Heart left ventricle (tissue), 13 donors: ENCODE data around the gene OR7A5.

Source experiments
- POLR2A ChIP-seq, 2 donors: fragments of 450-650 bp; IDR thresholded peaks; one replicate each; pipeline ENCODE4 v1.6.1; 2017; ENCODE audit warnings: antibody characterized with exemption in 2 of 2, mild to moderate bottlenecking in 2 of 2, moderate library complexity in 2 of 2
- TF ChIP-seq, protein P1 (sequence below), 12 donors: fragments of 200-600 bp; sonication (generic) in 4 of 12; IDR thresholded peaks; one replicate each; pipeline versions ENCODE4 v1.5.0 to v1.8.0; 2018 to 2022; ENCODE audit warnings: antibody characterized with exemption in 12 of 12, mild to moderate bottlenecking in 5 of 12
- donor health status: ischemic (EF 13 %, LVEDD 7.1; RV severe dilation, severe dysfunction).
- donor health status: DM: no; HTN: yes; CAD: no.
- donor health status: DM: no; HTN: no; CAD: no.
- donor health status: ischemic (EF 25% LVEDD 6.9; RV normal size, moderate dysfunction).
- donor health status: ischemic (EF 25% LVEDD 5.7; RV mildly dilated, moderate dysfunction).
- donor health status: ischemic (EF 35%, LVEDD 5.7; RV mildly dilated, moderate dysfunction).
- donor health status: nonischemic (EF 11% LVEDD 7.7; RV severe dilation, severe dysfunction).
- donor health status: DM: yes; HTN: yes; CAD: no.
- donor health status: PGD.
- donor health status: ischemic (EF 29% LVEDD 5.4; RV normal size, mild dysfunction).
- donor health status: nonischemic (EF 23%, LVEDD 6.1; RV moderate dilation, normal function).

DNA sequence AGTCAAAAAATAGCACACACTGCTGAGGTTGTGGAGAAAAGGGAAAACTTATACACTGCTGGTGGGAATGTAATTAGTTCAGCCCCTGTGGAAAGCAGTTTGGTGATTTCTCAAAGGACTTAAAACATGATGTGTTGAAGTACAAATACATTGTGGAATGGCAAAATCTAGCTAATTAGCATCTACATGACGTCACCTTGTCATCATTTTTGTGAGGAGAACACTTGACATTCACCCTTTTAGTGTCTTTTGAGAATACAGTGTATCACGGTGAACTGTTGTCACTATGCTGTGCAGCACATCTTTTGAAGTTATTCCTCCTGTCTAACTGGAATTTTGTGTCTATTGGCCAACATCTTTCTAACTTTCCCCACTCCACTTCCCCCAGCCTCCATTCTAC lies 8.2 kb upstream of the OR7A5 start:
- TF ChIP-seq, protein P1, sequence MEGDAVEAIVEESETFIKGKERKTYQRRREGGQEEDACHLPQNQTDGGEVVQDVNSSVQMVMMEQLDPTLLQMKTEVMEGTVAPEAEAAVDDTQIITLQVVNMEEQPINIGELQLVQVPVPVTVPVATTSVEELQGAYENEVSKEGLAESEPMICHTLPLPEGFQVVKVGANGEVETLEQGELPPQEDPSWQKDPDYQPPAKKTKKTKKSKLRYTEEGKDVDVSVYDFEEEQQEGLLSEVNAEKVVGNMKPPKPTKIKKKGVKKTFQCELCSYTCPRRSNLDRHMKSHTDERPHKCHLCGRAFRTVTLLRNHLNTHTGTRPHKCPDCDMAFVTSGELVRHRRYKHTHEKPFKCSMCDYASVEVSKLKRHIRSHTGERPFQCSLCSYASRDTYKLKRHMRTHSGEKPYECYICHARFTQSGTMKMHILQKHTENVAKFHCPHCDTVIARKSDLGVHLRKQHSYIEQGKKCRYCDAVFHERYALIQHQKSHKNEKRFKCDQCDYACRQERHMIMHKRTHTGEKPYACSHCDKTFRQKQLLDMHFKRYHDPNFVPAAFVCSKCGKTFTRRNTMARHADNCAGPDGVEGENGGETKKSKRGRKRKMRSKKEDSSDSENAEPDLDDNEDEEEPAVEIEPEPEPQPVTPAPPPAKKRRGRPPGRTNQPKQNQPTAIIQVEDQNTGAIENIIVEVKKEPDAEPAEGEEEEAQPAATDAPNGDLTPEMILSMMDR (IDR thresholded peaks at IDR 0.05) = no peak
- no peak for TF ChIP-seq POLR2A (IDR thresholded peaks at IDR 0.05)
